GM21367 (cell line): Measurements from ENCODE around the gene PTPN20.
A peak's percentile ranks its signal among the peaks of the same experiment; 100 is the strongest.
"Not testable (repeated sequence)": the region's sequence is repeated elsewhere in the genome, so short reads cannot be mapped to it uniquely, and the experiment has no call there.

ENCODE experiments used
- ATAC-seq: cut with Tn5 transposase; IDR thresholded peaks from one replicate; pipeline ENCODE4 v1.9.1; 2021; ENCODE audit not compliant: unreplicated experiment

PTPN20 gene

GRCh38 chr10:46911144-46911876, at the start of gene PTPN20:
PTPN20 (plus strand) TSS chr10:46911428; CDS start chr10:46932500, 21,072 bp downstream.
- not testable (repeated sequence) for ATAC-seq

GRCh38 chr10:46869716-46870115, 41.5 kb upstream of the PTPN20 start:
- ATAC-seq, result not testable (repeated sequence)

GRCh38 chr10:46871583-46871982, 39.6 kb upstream of the PTPN20 start:
- not testable (repeated sequence) for ATAC-seq

- not testable (repeated sequence) for ATAC-seq
Observed at GRCh38 chr10:46875304-46875703, 35.9 kb upstream of the PTPN20 start.

GRCh38 chr10:46876773-46877172, 34.5 kb upstream of the PTPN20 start:
- ATAC-seq, result not testable (repeated sequence)

- ATAC-seq, result not testable (repeated sequence)
Observed at GRCh38 chr10:46878761-46879160, 32.5 kb upstream of the PTPN20 start.

- peak; percentile 45 for ATAC-seq
Observed at GRCh38 chr10:46890813-46891611, 20.2 kb upstream of the PTPN20 start.

GRCh38 chr10:46896762-46897692, 14.2 kb upstream of the PTPN20 start:
- not testable (repeated sequence) for ATAC-seq

GRCh38 chr10:46901247-46901646, 10.0 kb upstream of the PTPN20 start:
- ATAC-seq, result not testable (repeated sequence)

GRCh38 chr10:46903874-46904273, 7.4 kb upstream of the PTPN20 start:
- not testable (repeated sequence) for ATAC-seq

- not testable (repeated sequence) for ATAC-seq
Observed at GRCh38 chr10:46906359-46906758, 4.9 kb upstream of the PTPN20 start.

GRCh38 chr10:46907185-46908117, 3.8 kb upstream of the PTPN20 start:
- not testable (repeated sequence) for ATAC-seq

- ATAC-seq, result not testable (repeated sequence)
Observed at GRCh38 chr10:46922498-46922897, 11.3 kb downstream of the PTPN20 start.

- ATAC-seq, result not testable (repeated sequence)
Observed at GRCh38 chr10:46925156-46925555, 13.9 kb downstream of the PTPN20 start.

- ATAC-seq, result not testable (repeated sequence)
Observed at GRCh38 chr10:46925853-46926252, 14.6 kb downstream of the PTPN20 start.

GRCh38 chr10:46928810-46929209, 17.6 kb downstream of the PTPN20 start:
- ATAC-seq, result not testable (repeated sequence)

- not testable (repeated sequence) for ATAC-seq
Observed at GRCh38 chr10:46932383-46932782, 21.2 kb downstream of the PTPN20 start.

- ATAC-seq, result not testable (repeated sequence)
Observed at GRCh38 chr10:46941091-46941490, 29.9 kb downstream of the PTPN20 start.

GRCh38 chr10:46948687-46949518, 37.7 kb downstream of the PTPN20 start:
- not testable (repeated sequence) for ATAC-seq
